OCI-LY3 (cell line): ENCODE results near the gene UBASH3A.

ENCODE experiments used
- CTCF ChIP-seq: fragments of 200-600, 300-600 bp; sonication (generic); IDR thresholded peaks from 2 replicates; pipeline ENCODE4 v1.5.1; 2014; ENCODE audit warnings: antibody characterized with exemption, low read length, low read depth
- EZH2phosphoT487 ChIP-seq: fragments of 200-600 bp; shearing (Covaris generic); IDR thresholded peaks from 2 replicates; pipeline ENCODE4 v1.6.1; 2018; ENCODE audit warnings: antibody characterized with exemption, mixed run types, low read depth

DNA sequence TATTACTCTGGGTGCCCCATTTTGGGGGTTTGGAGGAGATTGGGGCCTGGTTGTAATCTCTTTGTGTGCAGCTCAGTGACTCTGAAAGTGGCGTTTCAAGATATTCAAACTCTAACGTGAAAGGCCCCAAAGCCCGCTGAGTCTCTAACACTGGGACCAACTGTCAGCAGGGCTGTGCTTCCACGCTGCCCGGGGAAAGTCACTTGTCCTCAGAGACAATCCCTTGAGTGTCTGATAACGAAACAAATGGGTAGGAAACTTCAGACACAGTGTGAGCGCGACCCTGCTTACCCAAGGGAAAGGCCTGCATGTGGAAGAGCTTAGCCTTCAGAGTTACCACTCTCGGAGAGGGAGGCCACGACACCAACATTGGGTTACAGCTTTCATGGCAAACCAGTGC, 837 bp downstream of the UBASH3A start:
- no peak for TF ChIP-seq CTCF
- no peak for TF ChIP-seq EZH2phosphoT487
